ENCODE data around the gene ITGAL. TPM values are rescaled to one million over a fixed set of nuclear protein-coding genes. Genes with fewer than 3 reads are reported as not detected.
A peak's percentile ranks its signal among the peaks of the same experiment; 100 is the strongest.
"Not testable (repeated sequence)": the region's sequence is repeated elsewhere in the genome, so short reads cannot be mapped to it uniquely, and the experiment has no call there.

ITGAL gene
- total RNA-seq, 1 donor from 2014 or later = not detected

GRCh38 chr16:30458561-30459394, 13.8 kb upstream of the ITGAL start:
- Mint-ChIP-seq H3K27me3 (ENCODE audit: low read depth) (peaks cover 2% of the 10 kb centered on the region), H3K27ac (ENCODE audit: unreplicated experiment) (no peak overlapping the region), H3K9me3 (ENCODE audit: low read depth) (no peaks in the 10 kb centered on the region), H3K4me3 (ENCODE audit: unreplicated experiment) (no peak overlapping the region), H3K36me3 (ENCODE audit: low read depth) (no peaks in the 10 kb centered on the region), H3K4me1 (ENCODE audit: low read depth) (no peaks in the 10 kb centered on the region)
- no peak for DNase-seq (ENCODE audit: low spot score)
- TF ChIP-seq CTCF (IDR thresholded peaks at IDR 0.05) = no peak

GRCh38 chr16:30459456-30459855, 13.1 kb upstream of the ITGAL start:
- H3K4me1 Mint-ChIP-seq (ENCODE audit: low read depth) = no peaks in the 10 kb centered on the region
- no peaks in the 10 kb centered on the region for H3K9me3 Mint-ChIP-seq (ENCODE audit: low read depth)
- peaks cover under 1% of the 10 kb centered on the region for H3K27me3 Mint-ChIP-seq (ENCODE audit: low read depth)
- no peak overlapping the region for H3K4me3 Mint-ChIP-seq (ENCODE audit: unreplicated experiment)
- no peak for TF ChIP-seq CTCF (IDR thresholded peaks at IDR 0.05)
- no peak for DNase-seq (ENCODE audit: low spot score)
- H3K27ac Mint-ChIP-seq (ENCODE audit: unreplicated experiment) = no peak overlapping the region
- no peaks in the 10 kb centered on the region for H3K36me3 Mint-ChIP-seq (ENCODE audit: low read depth)

GRCh38 chr16:30461426-30461825, 11.1 kb upstream of the ITGAL start:
- H3K27me3 Mint-ChIP-seq (ENCODE audit: low read depth); H3K9me3 Mint-ChIP-seq (ENCODE audit: low read depth); H3K4me1 Mint-ChIP-seq (ENCODE audit: low read depth); DNase-seq (ENCODE audit: low spot score); H3K4me3 Mint-ChIP-seq (ENCODE audit: unreplicated experiment); H3K36me3 Mint-ChIP-seq (ENCODE audit: low read depth); H3K27ac Mint-ChIP-seq (ENCODE audit: unreplicated experiment): not testable (repeated sequence)

DNA sequence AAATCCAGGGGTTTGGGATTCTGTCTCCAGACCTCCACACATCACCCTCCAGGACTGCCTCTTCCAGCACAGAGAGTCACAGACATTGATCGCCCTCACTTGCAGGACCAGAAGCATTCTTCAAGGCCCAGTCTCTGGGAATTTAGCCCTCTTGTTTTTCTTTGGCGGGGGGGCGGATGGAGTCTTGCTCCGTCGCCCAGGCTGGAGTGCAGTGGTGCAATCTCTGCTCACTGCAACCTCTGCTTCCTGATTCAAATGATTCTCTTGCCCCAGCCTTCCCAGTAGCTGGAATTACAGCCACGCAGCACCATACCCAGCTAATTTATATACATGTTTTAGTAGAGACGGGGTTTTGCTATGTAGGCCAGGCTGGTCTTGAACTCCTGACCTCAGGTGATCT, 8.5 kb upstream of the ITGAL start:
- Mint-ChIP-seq H3K4me3 (ENCODE audit: unreplicated experiment) (no peak overlapping the region), H3K36me3 (ENCODE audit: low read depth) (no peaks in the 10 kb centered on the region), H3K4me1 (ENCODE audit: low read depth) (peaks cover under 1% of the 10 kb centered on the region), H3K27me3 (ENCODE audit: low read depth) (no peaks in the 10 kb centered on the region), H3K27ac (ENCODE audit: unreplicated experiment) (no peak overlapping the region), H3K9me3 (ENCODE audit: low read depth) (no peaks in the 10 kb centered on the region)
- no peak for TF ChIP-seq CTCF (IDR thresholded peaks at IDR 0.05)
- DNase-seq (ENCODE audit: low spot score) = no peak

GRCh38 chr16:30470170-30470512, 2.4 kb upstream of the ITGAL start:
- no peaks in the 10 kb centered on the region for H3K9me3 Mint-ChIP-seq (ENCODE audit: low read depth)
- peak overlapping the region; percentile 96 for H3K27ac Mint-ChIP-seq (ENCODE audit: unreplicated experiment)
- DNase-seq (ENCODE audit: low spot score) = no peak
- no peaks in the 10 kb centered on the region for H3K36me3 Mint-ChIP-seq (ENCODE audit: low read depth)
- no peaks in the 10 kb centered on the region for H3K27me3 Mint-ChIP-seq (ENCODE audit: low read depth)
- H3K4me1 Mint-ChIP-seq (ENCODE audit: low read depth) = peaks cover 12% of the 10 kb centered on the region
- no peak for TF ChIP-seq CTCF (IDR thresholded peaks at IDR 0.05)
- no peak overlapping the region for H3K4me3 Mint-ChIP-seq (ENCODE audit: unreplicated experiment)

DNA sequence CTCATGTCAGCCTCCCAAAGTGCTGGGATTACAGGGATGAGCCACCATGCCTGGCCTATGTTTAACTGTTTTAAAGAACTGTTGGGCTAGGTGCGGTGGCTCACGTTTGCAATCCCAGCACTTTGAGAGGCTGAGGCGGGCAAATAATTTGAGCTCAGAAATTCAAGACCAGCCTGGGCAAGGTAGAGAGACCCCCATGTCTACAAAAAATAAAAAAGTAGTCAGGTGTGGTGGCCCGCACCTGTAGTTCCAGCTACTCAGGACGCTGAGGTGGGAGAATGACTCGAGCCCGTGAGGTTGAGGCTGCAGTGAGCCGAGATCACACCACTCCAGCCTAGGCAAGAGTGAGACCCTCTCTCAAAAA, 1.9 kb upstream of the ITGAL start:
- Mint-ChIP-seq H3K36me3 (ENCODE audit: low read depth) (no peaks in the 10 kb centered on the region), H3K27me3 (ENCODE audit: low read depth) (peaks cover 2% of the 10 kb centered on the region), H3K27ac (ENCODE audit: unreplicated experiment) (no peak overlapping the region), H3K4me3 (ENCODE audit: unreplicated experiment) (no peak overlapping the region), H3K9me3 (ENCODE audit: low read depth) (no peaks in the 10 kb centered on the region), H3K4me1 (ENCODE audit: low read depth) (peaks cover 12% of the 10 kb centered on the region)
- DNase-seq (ENCODE audit: low spot score) = no peak
- TF ChIP-seq CTCF (IDR thresholded peaks at IDR 0.05) = no peak

All from chondrocyte (in vitro differentiated cells).